HG03342 (cell line): ENCODE data around the gene OLFML2A.
"Not testable (repeated sequence)": the region's sequence is repeated elsewhere in the genome, so short reads cannot be mapped to it uniquely, and the experiment has no call there.

Experiments used
- ATAC-seq: cut with Tn5 transposase; IDR thresholded peaks from one replicate; pipeline ENCODE4 v1.9.1; 2021; ENCODE audit warnings: mild to moderate bottlenecking, moderate library complexity; ENCODE audit not compliant: unreplicated experiment

Gene OLFML2A

GRCh38 chr9:124818431-124819281, 41.7 kb downstream of the OLFML2A start:
- no peak for ATAC-seq

- ATAC-seq: no peak
Measured at GRCh38 chr9:124820698-124821623, 44.0 kb downstream of the OLFML2A start.

GRCh38 chr9:124828489-124829333, 51.8 kb downstream of the OLFML2A start:
- no peak for ATAC-seq

- no peak for ATAC-seq
Measured at GRCh38 chr9:124829334-124829669, 52.4 kb downstream of the OLFML2A start.

GRCh38 chr9:124830593-124830992, 53.7 kb downstream of the OLFML2A start:
- no peak for ATAC-seq

- ATAC-seq: no peak
Measured at GRCh38 chr9:124831642-124832364, 54.9 kb downstream of the OLFML2A start.

- no peak for ATAC-seq
Measured at GRCh38 chr9:124834591-124834990, 57.7 kb downstream of the OLFML2A start.

- ATAC-seq: no peak
Measured at GRCh38 chr9:124835026-124835557, 58.2 kb downstream of the OLFML2A start.

GRCh38 chr9:124838132-124838531, 61.2 kb downstream of the OLFML2A start:
- ATAC-seq: not testable (repeated sequence)

- ATAC-seq: not testable (repeated sequence)
Measured at GRCh38 chr9:124838567-124839275, 61.8 kb downstream of the OLFML2A start.

GRCh38 chr9:124839612-124840299, 62.8 kb downstream of the OLFML2A start:
- ATAC-seq: no peak

GRCh38 chr9:124840300-124840833, 63.4 kb downstream of the OLFML2A start:
- no peak for ATAC-seq

- ATAC-seq: no peak
Measured at GRCh38 chr9:124841075-124841821, 64.3 kb downstream of the OLFML2A start.

- ATAC-seq: no peak
Measured at GRCh38 chr9:124843456-124844034, 66.6 kb downstream of the OLFML2A start.

GRCh38 chr9:124844291-124844690, 67.4 kb downstream of the OLFML2A start:
- no peak for ATAC-seq

GRCh38 chr9:124846467-124846866, 69.5 kb downstream of the OLFML2A start:
- not testable (repeated sequence) for ATAC-seq

- no peak for ATAC-seq
Measured at GRCh38 chr9:124846969-124847368, 70.0 kb downstream of the OLFML2A start.
